SK-N-SH (cell line): ENCODE measurements around the gene ARHGEF28. TPM values are rescaled to one million over a fixed set of nuclear protein-coding genes. Genes with fewer than 3 reads are reported as not detected.

ENCODE experiments used
- CTCF ChIA-PET: fragments of 300-600, 350-600 bp; formaldehyde crosslinking; extraction: SDS; loops from one replicate; lab custom pipeline; 2021; lab: Yijun Ruan, JAX
- POLR2A ChIA-PET: fragments of 350-600 bp; sonication (Branson Sonifier 250); formaldehyde crosslinking; extraction: SDS; loops from one replicate; lab custom pipeline; 2020; ENCODE audit warnings: antibody characterized with exemption, inconsistent platforms; lab: Yijun Ruan, JAX
- DNase-seq: peaks from one replicate; pipeline ENCODE4 v3.0.0; 2012
- H2AFZ ChIP-seq: fragments of 200-600 bp; sonication (generic); 2 replicates; pipeline ENCODE4 v1.8.1; 2016; ENCODE audit warnings: antibody characterized with exemption, mild to moderate bottlenecking, low read depth
- H3F3A ChIP-seq: fragments of 200-600 bp; sonication (generic); replicated peaks from 2 replicates; pipeline ENCODE3; 2016; ENCODE audit warnings: antibody characterized with exemption, mild to moderate bottlenecking; ENCODE audit not compliant: insufficient read depth
- H3K27ac ChIP-seq, 2 experiments: fragments of 200-500 bp in 1 of 2; fragments of 200-600 bp in 1 of 2; sonication (Bioruptor generic) in 1 of 2; sonication (generic), shearing (Covaris generic) in 1 of 2; 2 replicates each; pipeline versions ENCODE4 v1.5.1 to v1.6.1; 2014 to 2016; ENCODE audit warnings: low read depth in 2 of 2, inconsistent platforms in 1 of 2, low read length in 1 of 2, mild to moderate bottlenecking in 1 of 2, mixed read lengths in 1 of 2
- H3K27me3 ChIP-seq: fragments of 200-600 bp; sonication (generic), shearing (Covaris generic); 2 replicates; pipeline ENCODE4 v1.6.1; 2016; ENCODE audit warnings: mixed run types; ENCODE audit not compliant: insufficient read depth
- H3K36me3 ChIP-seq, 2 experiments: fragments of 200-500 bp in 1 of 2; fragments of 200-600 bp in 1 of 2; sonication (Bioruptor generic) in 1 of 2; sonication (generic) in 1 of 2; replicated peaks in 1 of 2; 2 replicates each; pipeline versions ENCODE3 to v1.5.1; 2014 to 2016; ENCODE audit warnings: low read length in 1 of 2, mild to moderate bottlenecking in 1 of 2; ENCODE audit not compliant: insufficient read depth in 2 of 2, control insufficient read depth in 1 of 2
- H3K4me1 ChIP-seq, 2 experiments: fragments of 200-500 bp in 1 of 2; fragments of 200-600 bp in 1 of 2; sonication (Bioruptor generic) in 1 of 2; sonication (generic), shearing (Covaris generic) in 1 of 2; 2 replicates each; pipeline versions ENCODE4 v1.5.1 to v1.6.1; 2014 to 2016; ENCODE audit warnings: low read depth in 1 of 2, low read length in 1 of 2, mixed run types in 1 of 2; ENCODE audit not compliant: insufficient read depth in 2 of 2, control insufficient read depth in 1 of 2
- H3K4me2 ChIP-seq: fragments of 200-600 bp; sonication (generic), shearing (Covaris generic); 2 replicates; pipeline ENCODE4 v1.6.1; 2017; ENCODE audit warnings: mixed run types
- H3K4me3 ChIP-seq, 2 experiments: fragments of 200-500 bp in 1 of 2; fragments of 200-600 bp in 1 of 2; sonication (Bioruptor generic) in 1 of 2; sonication (generic), shearing (Covaris generic) in 1 of 2; 2 replicates each; pipeline versions ENCODE4 v1.5.1 to v1.8.1; 2014 to 2016; ENCODE audit warnings: low read depth in 2 of 2, inconsistent platforms in 1 of 2, low read length in 1 of 2, mild to moderate bottlenecking in 1 of 2, mixed read lengths in 1 of 2, moderate library complexity in 1 of 2
- H3K79me2 ChIP-seq: fragments of 200-600 bp; sonication (generic); 2 replicates; pipeline ENCODE4 v1.8.1; 2017; ENCODE audit warnings: mild to moderate bottlenecking; ENCODE audit not compliant: insufficient read depth
- H3K9ac ChIP-seq: fragments of 200-600 bp; sonication (generic); 2 replicates; pipeline ENCODE4 v1.6.1; 2017; ENCODE audit warnings: mixed run types
- H3K9me2 ChIP-seq: fragments of 200-600 bp; sonication (generic); 2 replicates; pipeline ENCODE4 v1.6.1; 2017; ENCODE audit warnings: mixed run types
- H3K9me3 ChIP-seq: fragments of 200-600 bp; sonication (generic); 2 replicates; pipeline ENCODE4 v1.6.1; 2017; ENCODE audit warnings: mixed run types, mild to moderate bottlenecking, moderate library complexity
- H4K20me1 ChIP-seq: fragments of 200-600 bp; sonication (generic); 2 replicates; pipeline ENCODE4 v1.6.1; 2017; ENCODE audit warnings: mild to moderate bottlenecking, mixed run types; ENCODE audit not compliant: insufficient read depth
- FOSL2 ChIP-seq: IDR thresholded peaks from 2 replicates; pipeline ENCODE4 v1.4.0; 2012; ENCODE audit warnings: low read depth, mild to moderate bottlenecking, moderate library complexity, borderline replicate concordance
- MEF2A ChIP-seq: IDR thresholded peaks from 2 replicates; pipeline ENCODE4 v1.4.0; 2012; ENCODE audit warnings: low read depth, borderline replicate concordance
- MXI1 ChIP-seq: IDR thresholded peaks from 2 replicates; pipeline ENCODE4 v1.6.1; 2012; ENCODE audit warnings: mild to moderate bottlenecking, low read depth, low read length, improper control_type of control experiment
- POLR2AphosphoS5 ChIP-seq: IDR thresholded peaks from 2 replicates; pipeline ENCODE4 v1.6.1; 2012; ENCODE audit warnings: low read depth, low read length
- RFX5 ChIP-seq: IDR thresholded peaks from 2 replicates; pipeline ENCODE4 v1.6.1; 2012; ENCODE audit warnings: mild to moderate bottlenecking, improper control_type of control experiment, low read length
- RXRA ChIP-seq: IDR thresholded peaks from 2 replicates; pipeline ENCODE4 v1.4.0; 2012; ENCODE audit warnings: low read depth, mild to moderate bottlenecking, borderline replicate concordance
- SIN3A ChIP-seq: IDR thresholded peaks from 2 replicates; pipeline ENCODE4 v1.6.1; 2012; ENCODE audit warnings: low read depth, mild to moderate bottlenecking, low read length, moderate library complexity, borderline replicate concordance
- TCF12 ChIP-seq: IDR thresholded peaks from 2 replicates; pipeline ENCODE4 v1.4.0; 2012
- WGBS: methylation state at CpG from one replicate; pipeline ENCODE4 v1.1.6; 2017; ENCODE audit warnings: low lambda C conversion rate; 5-methylcytosine and 5-hydroxymethylcytosine counted together
- polyA plus RNA-seq, 3 experiments: library from polyadenylated mRNA; depleted of rRNA; stranded (reverse); fragments of >200 nt; gene quantifications; 2 replicates each; pipeline ENCODE4 v1.2.3, GENCODE V29; 2012
- TF ChIP-seq, protein P1 (sequence below): fragments of 150-350 bp; IDR thresholded peaks from 2 replicates; pipeline ENCODE4 v1.6.1; 2016; ENCODE audit warnings: mild to moderate bottlenecking, low read depth, low read length
- TF ChIP-seq, protein P2 (sequence below): fragments of 150-350 bp; IDR thresholded peaks from 2 replicates; pipeline ENCODE4 v1.6.1; 2017; ENCODE audit warnings: antibody characterized with exemption, low read length, low read depth, borderline replicate concordance
- TF ChIP-seq, protein P3 (sequence below): IDR thresholded peaks from 2 replicates; pipeline ENCODE4; 2012

ARHGEF28 gene
- polyA plus RNA-seq, 1 of the 3 experiments (the other 2 are of a cell fraction), result 4.2 TPM

DNA sequence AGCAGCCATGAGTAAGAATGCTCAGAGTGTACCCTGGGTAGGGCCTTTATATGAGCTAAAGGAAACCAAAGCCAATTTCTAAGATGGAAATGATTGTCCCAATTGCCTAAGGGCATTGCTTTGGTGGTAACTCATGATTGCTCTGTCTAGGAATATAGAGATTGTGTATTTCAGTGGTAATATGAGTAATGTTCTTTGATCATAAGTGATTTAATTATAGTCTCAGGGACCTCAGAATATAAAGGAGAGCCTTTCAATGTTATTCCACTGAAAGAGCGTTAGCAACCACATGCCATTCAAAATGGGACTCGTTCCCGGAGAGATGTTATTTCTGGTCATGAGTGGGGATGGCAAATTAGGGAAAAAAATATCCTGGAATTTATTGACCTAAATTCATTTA, 340.5 kb downstream of the ARHGEF28 start:
- ChIA-PET CTCF (no interaction called here), POLR2A (no interaction called here)
- Histone ChIP-seq H3K27ac (no peak overlapping the region), H3K4me2 (no peak overlapping the region), H3K9ac (no peak overlapping the region), H3K79me2 (no peaks in the 10 kb centered on the region), H3K4me3 (no peak overlapping the region), H3F3A (no peaks in the 10 kb centered on the region), H3K27me3 (no peaks in the 10 kb centered on the region), H3K9me3 (no peaks in the 10 kb centered on the region), H3K36me3 (no peaks in the 10 kb centered on the region), H2AFZ (no peak overlapping the region), H4K20me1 (no peaks in the 10 kb centered on the region), H3K4me1 (peaks cover 0 to 3% of the 10 kb centered on the region in 2 experiments; a peak in 1 of 4 replicates), H3K9me2 (no peaks in the 10 kb centered on the region)
- 84% methylated on average over 3 of the region's 3 CpGs for WGBS
- no peak for DNase-seq
- TF ChIP-seq FOSL2 (no peak), MEF2A (no peak), MXI1 (no peak), SIN3A (no peak), RXRA (no peak), POLR2AphosphoS5 (no peak), RFX5 (no peak)
- TF ChIP-seq, protein P1, sequence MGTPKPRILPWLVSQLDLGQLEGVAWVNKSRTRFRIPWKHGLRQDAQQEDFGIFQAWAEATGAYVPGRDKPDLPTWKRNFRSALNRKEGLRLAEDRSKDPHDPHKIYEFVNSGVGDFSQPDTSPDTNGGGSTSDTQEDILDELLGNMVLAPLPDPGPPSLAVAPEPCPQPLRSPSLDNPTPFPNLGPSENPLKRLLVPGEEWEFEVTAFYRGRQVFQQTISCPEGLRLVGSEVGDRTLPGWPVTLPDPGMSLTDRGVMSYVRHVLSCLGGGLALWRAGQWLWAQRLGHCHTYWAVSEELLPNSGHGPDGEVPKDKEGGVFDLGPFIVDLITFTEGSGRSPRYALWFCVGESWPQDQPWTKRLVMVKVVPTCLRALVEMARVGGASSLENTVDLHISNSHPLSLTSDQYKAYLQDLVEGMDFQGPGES, result no peak

DNA sequence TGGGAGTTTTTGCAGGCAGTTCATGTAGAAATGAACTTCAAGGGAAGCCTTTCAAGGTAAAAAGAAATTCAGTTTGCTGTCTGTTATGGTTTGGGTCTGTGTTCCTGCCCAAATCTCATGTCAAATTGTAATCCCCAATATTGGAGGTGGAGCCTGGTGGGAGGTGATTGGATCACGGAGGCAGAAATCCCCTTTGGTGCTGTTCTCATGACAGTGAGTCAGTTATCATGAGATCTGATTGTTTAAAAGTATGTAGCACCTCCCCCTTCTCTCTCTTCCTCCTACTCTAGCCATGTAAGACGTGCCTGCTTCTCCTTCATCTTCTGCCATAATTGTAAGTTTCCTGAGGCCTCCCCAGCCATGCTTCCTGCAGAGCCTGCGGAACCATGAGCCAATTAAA, 341.4 kb downstream of the ARHGEF28 start:
- no peak overlapping the region for H3K4me2 ChIP-seq
- 44% methylated on average over 3 of the region's 3 CpGs for WGBS
- H3K9me2 ChIP-seq, result no peaks in the 10 kb centered on the region
- H3K9ac ChIP-seq, result no peak overlapping the region
- H3K27ac ChIP-seq, result no peak overlapping the region
- H3K27me3 ChIP-seq, result no peaks in the 10 kb centered on the region
- H2AFZ ChIP-seq, result no peak overlapping the region
- DNase-seq, result no peak
- TF ChIP-seq RXRA, result no peak
- H3K9me3 ChIP-seq, result no peaks in the 10 kb centered on the region
- H3K4me3 ChIP-seq, result no peak overlapping the region
- no peaks in the 10 kb centered on the region for H4K20me1 ChIP-seq
- ChIA-PET CTCF (no interaction called here), POLR2A (no interaction called here)
- H3K79me2 ChIP-seq, result no peaks in the 10 kb centered on the region
- no peaks in the 10 kb centered on the region for H3K36me3 ChIP-seq
- no peaks in the 10 kb centered on the region for H3F3A ChIP-seq
- H3K4me1 ChIP-seq, result peaks cover 0 to 3% of the 10 kb centered on the region in 2 experiments; a peak in 1 of 4 replicates

DNA sequence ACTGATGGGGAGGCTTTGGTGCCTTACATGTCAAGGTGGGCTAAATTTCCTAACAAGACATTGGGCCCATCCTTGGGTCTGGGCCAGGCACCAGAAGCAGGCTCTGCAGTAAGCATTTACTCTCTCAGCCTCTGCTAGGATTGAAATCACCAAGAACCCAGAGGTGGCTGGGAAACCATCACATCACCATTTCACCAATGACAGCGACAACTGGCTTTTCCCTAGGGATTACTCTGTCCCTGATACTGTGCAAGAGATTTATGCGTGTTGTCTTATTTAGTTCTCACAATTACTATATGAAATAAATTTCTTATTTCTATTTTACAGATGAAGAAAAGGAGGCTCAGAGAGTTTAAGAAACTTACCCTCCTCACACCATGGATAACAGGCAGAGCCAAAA, 342.2 kb downstream of the ARHGEF28 start:
- no peaks in the 10 kb centered on the region for H3K9me2 ChIP-seq
- no peaks in the 10 kb centered on the region for H4K20me1 ChIP-seq
- H3K27ac ChIP-seq, result no peak overlapping the region
- H3K79me2 ChIP-seq, result no peaks in the 10 kb centered on the region
- H3K4me1 ChIP-seq, result peaks cover 0 to 3% of the 10 kb centered on the region in 2 experiments; a peak in 1 of 4 replicates
- 75% methylated on average over 2 of the region's 2 CpGs for WGBS
- no peak overlapping the region for H3K9ac ChIP-seq
- H3K4me2 ChIP-seq, result no peak overlapping the region
- H3K4me3 ChIP-seq, result no peak overlapping the region
- H2AFZ ChIP-seq, result no peak overlapping the region
- ChIA-PET POLR2A (no interaction called here), CTCF (no interaction called here)
- no peaks in the 10 kb centered on the region for H3K9me3 ChIP-seq
- DNase-seq, result no peak
- no peaks in the 10 kb centered on the region for H3K27me3 ChIP-seq
- no peaks in the 10 kb centered on the region for H3K36me3 ChIP-seq
- no peaks in the 10 kb centered on the region for H3F3A ChIP-seq
- TF ChIP-seq, protein P2, sequence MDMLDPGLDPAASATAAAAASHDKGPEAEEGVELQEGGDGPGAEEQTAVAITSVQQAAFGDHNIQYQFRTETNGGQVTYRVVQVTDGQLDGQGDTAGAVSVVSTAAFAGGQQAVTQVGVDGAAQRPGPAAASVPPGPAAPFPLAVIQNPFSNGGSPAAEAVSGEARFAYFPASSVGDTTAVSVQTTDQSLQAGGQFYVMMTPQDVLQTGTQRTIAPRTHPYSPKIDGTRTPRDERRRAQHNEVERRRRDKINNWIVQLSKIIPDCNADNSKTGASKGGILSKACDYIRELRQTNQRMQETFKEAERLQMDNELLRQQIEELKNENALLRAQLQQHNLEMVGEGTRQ, result no peak
- no peak for TF ChIP-seq TCF12
- TF ChIP-seq, protein P3, sequence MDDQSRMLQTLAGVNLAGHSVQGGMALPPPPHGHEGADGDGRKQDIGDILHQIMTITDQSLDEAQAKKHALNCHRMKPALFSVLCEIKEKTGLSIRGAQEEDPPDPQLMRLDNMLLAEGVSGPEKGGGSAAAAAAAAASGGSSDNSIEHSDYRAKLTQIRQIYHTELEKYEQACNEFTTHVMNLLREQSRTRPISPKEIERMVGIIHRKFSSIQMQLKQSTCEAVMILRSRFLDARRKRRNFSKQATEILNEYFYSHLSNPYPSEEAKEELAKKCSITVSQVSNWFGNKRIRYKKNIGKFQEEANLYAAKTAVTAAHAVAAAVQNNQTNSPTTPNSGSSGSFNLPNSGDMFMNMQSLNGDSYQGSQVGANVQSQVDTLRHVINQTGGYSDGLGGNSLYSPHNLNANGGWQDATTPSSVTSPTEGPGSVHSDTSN, result no peak
- TF ChIP-seq, protein P1, result no peak
- TF ChIP-seq, all 33 proteins: peak for 0
